ENCODE data around the gene UBE2H. TPM values are rescaled to one million over a fixed set of nuclear protein-coding genes. Genes with fewer than 3 reads are reported as not detected.

UBE2H gene
- total RNA-seq, 4 donors from 2014 or later: 49.5 to 90.9 (median 57.1) TPM

- peaks cover 100% of the 10 kb centered on the region for H3K27me3 ChIP-seq
- 1% methylated on average over 43 of the region's 73 CpGs for WGBS
- TF ChIP-seq CTCF (IDR thresholded peaks at IDR 0.05) (no peak), POLR2AphosphoS5 (IDR thresholded peaks at IDR 0.05) (no peak), EP300 (IDR thresholded peaks at IDR 0.05) (no peak), POLR2A (IDR thresholded peaks at IDR 0.05) (no peak)
Measured at GRCh38 chr7:129781928-129782817, 170.6 kb downstream of the UBE2H start.

GRCh38 chr7:129780974-129781927, 171.5 kb downstream of the UBE2H start:
- H3K27ac ChIP-seq: no peak overlapping the region
- no peaks in the 10 kb centered on the region for H3K9me3 ChIP-seq
- peaks cover 76% of the 10 kb centered on the region for H3K4me1 ChIP-seq
- no peaks in the 10 kb centered on the region for H3K36me3 ChIP-seq
- peaks cover 100% of the 10 kb centered on the region for H3K27me3 ChIP-seq
- peak in 1 of 2 donors; percentile 62 for DNase-seq (ENCODE audit: low spot score in 2 of 2)
- TF ChIP-seq POLR2AphosphoS5 (IDR thresholded peaks at IDR 0.05): no peak
- TF ChIP-seq CTCF (IDR thresholded peaks at IDR 0.05): no peak
- TF ChIP-seq POLR2A (IDR thresholded peaks at IDR 0.05): no peak
- no peak for TF ChIP-seq EP300 (IDR thresholded peaks at IDR 0.05)
- peak overlapping the region; percentile 72 for H3K4me3 ChIP-seq
- WGBS: 3% methylated on average over 48 of the region's 55 CpGs

More at GRCh38 chr7:129781928-129782817, 170.6 kb downstream of the UBE2H start:
- no peak overlapping the region for H3K27ac ChIP-seq
- peaks cover 76% of the 10 kb centered on the region for H3K4me1 ChIP-seq
- H3K9me3 ChIP-seq: no peaks in the 10 kb centered on the region
- H3K36me3 ChIP-seq: no peaks in the 10 kb centered on the region
- H3K4me3 ChIP-seq: peak overlapping the region; percentile 72
- peak in 1 of 2 donors; percentile 54 for DNase-seq (ENCODE audit: low spot score in 2 of 2)

Other genes starting within 250 kb of the UBE2H start
- gene ZC3HC1, start 98.4 kb upstream of the UBE2H start, total RNA-seq: 1 to 10 TPM; 6.4 to 9.1 (median 7.5) TPM
- gene KLHDC10, start 117.6 kb upstream of the UBE2H start, total RNA-seq: 10 to 100 TPM; 17.8 to 26.9 (median 22.3) TPM